AG09319 (cell line): ENCODE data around the gene MS4A5.

ENCODE experiments used
- DNase-seq: peaks from one replicate; pipeline ENCODE4 v3.0.0-alpha.2; 2010; ENCODE audit warnings: low read depth; ENCODE audit errors: extremely low read depth
- CTCF ChIP-seq: IDR thresholded peaks from 2 replicates; pipeline ENCODE4 v1.5.1; 2011; ENCODE audit warnings: low read depth, mild to moderate bottlenecking, inconsistent platforms, low read length, moderate library complexity

MS4A5 gene

GRCh38 chr11:60477035-60477445 lies 47.7 kb downstream of the MS4A5 start:
- no peak for DNase-seq
- no peak for TF ChIP-seq CTCF

GRCh38 chr11:60482361-60482760 lies 53.0 kb downstream of the MS4A5 start:
- no peak for TF ChIP-seq CTCF
- no peak for DNase-seq

GRCh38 chr11:60485987-60486386 lies 56.6 kb downstream of the MS4A5 start:
- no peak for TF ChIP-seq CTCF
- no peak for DNase-seq

GRCh38 chr11:60492488-60493009 lies 63.2 kb downstream of the MS4A5 start, which contains the start of gene MS4A12:
Gene MS4A12, plus strand, starts transcription at chr11:60492778. Its CDS starts 4,541 bp downstream, at chr11:60497319.
- DNase-seq = no peak
- no peak for TF ChIP-seq CTCF

GRCh38 chr11:60493454-60493853 lies 64.1 kb downstream of the MS4A5 start:
- TF ChIP-seq CTCF = no peak
- DNase-seq = no peak
